ENCODE data around the gene SLC26A4. TPM values are rescaled to one million over a fixed set of nuclear protein-coding genes. Genes with fewer than 3 reads are reported as not detected.
A peak's percentile ranks its signal among the peaks of the same experiment; 100 is the strongest.

Gene SLC26A4
- total and polyA plus RNA-seq, 10 of the 15 experiments (the other 5 are each of a cell fraction or from before 2014, with no cell fraction given), result 0.01 to 0.18 (median 0.08) TPM; not detected in 5

- CTCF ChIA-PET, result interaction anchor here (0.7 to 3.7 kb wide), 17 partner anchors 9 to 595 kb away, joined by 3 to 25 read pairs (median 4); partner anchors contain the start of gene DLD
- peak within 1 kb of the TSS; percentile 87 for H3K4me3 ChIP-seq
- POLR2A ChIA-PET, result interaction anchor here (1.0 to 1.9 kb wide), 4 partner anchors 147 to 575 kb away, joined by 3 to 14 read pairs (median 4); partner anchors contain the start of genes COG5, DUS4L and HBP1
- DNase-seq (ENCODE audit: low read depth, low spot score) (peak; percentile 79), FAIRE-seq (peak; percentile 90), ATAC-seq (peak; percentile 94)
- peak within 1 kb of the TSS; percentile 99 for H3K4me2 ChIP-seq (ENCODE audit: control insufficient read depth, insufficient read depth)
- H3K79me2 ChIP-seq (ENCODE audit: control insufficient read depth, insufficient read depth, low read length), result peaks cover 49% of the 10 kb centered on the region
- intact Hi-C loops (cut with micrococcal nuclease; ENCODE audit: unreplicated experiment), result loop anchor here (2.0 to 10.0 kb wide), 2 partner anchors 131 to 401 kb away; no protein-coding TSS in a partner anchor
- H2AFZ ChIP-seq (ENCODE audit: control insufficient read depth, low read depth, low read length), result peak within 1 kb of the TSS; percentile 100
- no peaks in the 10 kb centered on the region for H3K9me3 ChIP-seq (replicated peaks; ENCODE audit: control insufficient read depth, insufficient read depth, low read length)
- peaks cover 8% of the 10 kb centered on the region for H3K4me1 ChIP-seq (ENCODE audit: control insufficient read depth, insufficient read depth, low read length)
- H3K36me3 ChIP-seq (ENCODE audit: control insufficient read depth in 2 of 2, insufficient read depth in 2 of 2, low read length in 1 of 2), result peaks cover 0 to 3% of the 10 kb centered on the region in 2 experiments; a peak in 1 of 4 replicates
- WGBS (ENCODE audit: insufficient coverage, insufficient replicate concordance, low lambda C conversion rate, missing lambda C conversion rate), result under 1% methylated on average over 56 of the region's 56 CpGs
- H3K27ac ChIP-seq (ENCODE audit: control insufficient read depth, insufficient read depth), result peak within 1 kb of the TSS; percentile 100
- no TSS peak for BruUV-seq (replicated peaks)
- H3K9ac ChIP-seq (ENCODE audit: control insufficient read depth, insufficient read depth, low read length), result peak within 1 kb of the TSS; percentile 98
- SMC1A ChIA-PET (ENCODE audit: uncharacterized antibody, unreplicated experiment), result interaction anchor here (0.7 to 2.9 kb wide), 11 partner anchors 9 to 347 kb away, joined by 3 to 16 read pairs (median 5); partner anchors contain the start of genes DLD and SLC26A3
- in situ Hi-C loops (cut with MboI), result loop anchor here (5.0 kb wide), 1 partner anchor 129 kb away; no protein-coding TSS in a partner anchor
- peaks cover 5% of the 10 kb centered on the region; the same call in 1 of the 2 replicates for H4K20me1 ChIP-seq (ENCODE audit: control insufficient read depth, insufficient read depth)
- RAD21 ChIA-PET (ENCODE audit: unreplicated experiment), result interaction anchor here (0.8 to 2.7 kb wide), 11 partner anchors 12 to 575 kb away, joined by 3 to 11 read pairs (median 4); partner anchors contain the start of genes COG5, DUS4L and HBP1
- H3K27me3 ChIP-seq (replicated peaks in 1 of 2; ENCODE audit: control insufficient read depth in 2 of 2, insufficient read depth in 2 of 2, low read length in 1 of 2), result no peaks in the 10 kb centered on the region
- TF ChIP-seq HDAC6 (IDR thresholded peaks at IDR 0.05; ENCODE audit: unreplicated experiment) (no peak), SMC3 (IDR thresholded peaks at IDR 0.05; ENCODE audit: borderline replicate concordance, low read length) (peak; percentile 47; the same call in 1 of the 2 replicates), POLR2A (IDR thresholded peaks at IDR 0.05; ENCODE audit: low read depth, low read length) (peak; percentile 89), SMAD1 (IDR thresholded peaks at IDR 0.05; ENCODE audit: low read depth, partially characterized antibody) (peak; percentile 51), TAF1 (IDR thresholded peaks at IDR 0.05; ENCODE audit: borderline replicate concordance, low read depth, low read length) (peak; percentile 28; the same call in 1 of the 2 replicates), RFX5 (IDR thresholded peaks at IDR 0.05; ENCODE audit: low read depth, low read length) (no peak), BHLHE40 (IDR thresholded peaks at IDR 0.05; ENCODE audit: borderline replicate concordance in 1 of 2, low read depth in 2 of 2, low read length in 1 of 2) (peak; percentile 29 to 32; a peak in 2 of 4 replicates), MTA2 (IDR thresholded peaks at IDR 0.05; ENCODE audit: low read depth) (no peak), KAT2A (conservative IDR thresholded peaks at IDR 0.05; ENCODE audit: control insufficient read depth, low read depth, low read length) (no peak), ZNF384 (IDR thresholded peaks at IDR 0.05; ENCODE audit: borderline replicate concordance, low read depth, low read length) (no peak), TCF3 (IDR thresholded peaks at IDR 0.05; ENCODE audit: borderline replicate concordance, insufficient read depth, low read depth, low read length) (no peak; the same call in 1 of the 2 replicates), HDGF (IDR thresholded peaks at IDR 0.05) (0 out of 2 replicates have a peak, but pooled peaks have one; percentile 18), PRDM15 (CRISPR knock-in tag; IDR thresholded peaks at IDR 0.05) (no peak), GABPA (IDR thresholded peaks at IDR 0.05; ENCODE audit: low read depth) (peak; percentile 86), IKZF2 (IDR thresholded peaks at IDR 0.05) (0 out of 4 replicates have a peak, but pooled peaks of 1 of the 2 experiments have one; percentile 17), PAX5 (IDR thresholded peaks at IDR 0.05; ENCODE audit: borderline replicate concordance, low read depth, low read length) (0 out of 2 replicates have a peak, but pooled peaks have one; percentile 68), TCF7 (IDR thresholded peaks at IDR 0.05; ENCODE audit: borderline replicate concordance) (peak; percentile 50; the same call in 1 of the 2 replicates)
- TF ChIP-seq, protein P1, sequence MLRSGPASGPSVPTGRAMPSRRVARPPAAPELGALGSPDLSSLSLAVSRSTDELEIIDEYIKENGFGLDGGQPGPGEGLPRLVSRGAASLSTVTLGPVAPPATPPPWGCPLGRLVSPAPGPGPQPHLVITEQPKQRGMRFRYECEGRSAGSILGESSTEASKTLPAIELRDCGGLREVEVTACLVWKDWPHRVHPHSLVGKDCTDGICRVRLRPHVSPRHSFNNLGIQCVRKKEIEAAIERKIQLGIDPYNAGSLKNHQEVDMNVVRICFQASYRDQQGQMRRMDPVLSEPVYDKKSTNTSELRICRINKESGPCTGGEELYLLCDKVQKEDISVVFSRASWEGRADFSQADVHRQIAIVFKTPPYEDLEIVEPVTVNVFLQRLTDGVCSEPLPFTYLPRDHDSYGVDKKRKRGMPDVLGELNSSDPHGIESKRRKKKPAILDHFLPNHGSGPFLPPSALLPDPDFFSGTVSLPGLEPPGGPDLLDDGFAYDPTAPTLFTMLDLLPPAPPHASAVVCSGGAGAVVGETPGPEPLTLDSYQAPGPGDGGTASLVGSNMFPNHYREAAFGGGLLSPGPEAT (IDR thresholded peaks at IDR 0.05; ENCODE audit: low read depth), result peak; percentile 68
These were observed 83.1 kb downstream of the SLC26A4 start, which contains the start of gene CBLL1 for GRCh38 chr7:107743567-107744344. CBLL1 (plus strand) TSS chr7:107744142; CDS start chr7:107744164, 22 bp downstream.
